Sigmoid colon (tissue), 7 donors: ENCODE results near the gene CDHR3. TPM values are rescaled to one million over a fixed set of nuclear protein-coding genes. Genes with fewer than 3 reads are reported as not detected.

Experiments used
- DNase-seq: peaks from one replicate; pipeline ENCODE4 v3.0.0-alpha.2; 2019
- H3K27ac ChIP-seq, 4 donors: fragments of 200-600 bp; sonication (generic); one replicate each; pipeline ENCODE4 v1.5.1; 2016 to 2019; ENCODE audit warnings: mild to moderate bottlenecking in 1 of 4
- H3K27me3 ChIP-seq, 3 donors: fragments of 200-600 bp; sonication (generic); one replicate each; pipeline ENCODE4 v1.5.1; 2019; ENCODE audit warnings: mild to moderate bottlenecking in 1 of 3
- H3K36me3 ChIP-seq, 4 donors: fragments of 200-600 bp; sonication (generic); one replicate each; pipeline ENCODE4 v1.5.1; 2016 to 2019
- H3K4me1 ChIP-seq, 4 donors: fragments of 200-600 bp; sonication (generic); one replicate each; pipeline ENCODE4 v1.5.1; 2017 to 2019
- H3K4me3 ChIP-seq, 4 donors: fragments of 200-600 bp; sonication (generic); one replicate each; pipeline ENCODE4 v1.5.1; 2017 to 2019; ENCODE audit warnings: mild to moderate bottlenecking in 2 of 4, moderate library complexity in 1 of 4
- H3K9me3 ChIP-seq, 4 donors: fragments of 200-600 bp in 3 of 4; sonication (generic) in 3 of 4; one replicate each; pipeline versions ENCODE4 v1.5.1 to v1.6.1; 2013 to 2019
- EP300 ChIP-seq, 4 donors: sonication (generic); formaldehyde crosslinking; IDR thresholded peaks; one replicate each; pipeline ENCODE4 v1.6.1; 2017; ENCODE audit warnings: antibody characterized with exemption in 4 of 4
- POLR2A ChIP-seq, 2 donors: fragments of 450-650 bp; IDR thresholded peaks; one replicate each; pipeline ENCODE4 v1.6.1; 2016; ENCODE audit warnings: antibody characterized with exemption in 2 of 2, mild to moderate bottlenecking in 2 of 2, moderate library complexity in 2 of 2
- POLR2AphosphoS5 ChIP-seq, 4 donors: sonication (generic); formaldehyde crosslinking; IDR thresholded peaks; one replicate each; pipeline ENCODE4 v1.6.1; 2017; ENCODE audit warnings: antibody characterized with exemption in 4 of 4
- WGBS, 2 donors: extraction: QIAGEN DNeasy Blood & Tissue Kit; methylation state at CpG; one replicate each; pipeline ENCODE4 v1.1.7; 2013; 5-methylcytosine and 5-hydroxymethylcytosine counted together
- intact Hi-C: fragments of 100-400 bp; cut with DNase I; formaldehyde crosslinking; loops from one replicate; pipeline ENCODE4 v1.15.1; 2023
- polyA plus RNA-seq, 3 donors: library from polyadenylated mRNA; stranded (reverse); fragments of 200-250 nt; gene quantifications; one replicate each; pipeline ENCODE4 v1.2.3, GENCODE V29; 2013
- total RNA-seq, 4 donors: library from RNA; depleted of rRNA; stranded (reverse); fragments of >200 nt; gene quantifications; one replicate each; pipeline ENCODE4 v1.1.0, GENCODE V29; 2016
- TF ChIP-seq, protein P1 (sequence below), 4 experiments: fragments of 450-650 bp in 3 of 4; fragments of 200-600 bp in 1 of 4; IDR thresholded peaks; one replicate each; pipeline ENCODE4 v1.5.1; 2016 to 2019; ENCODE audit warnings: antibody characterized with exemption in 4 of 4, mild to moderate bottlenecking in 3 of 4, moderate library complexity in 2 of 4
- donor health status: healthy with polysubstance abuse.
- donor health status: Bipolar disorder and iron deficiency.
- donor health status: healthy.

Gene CDHR3
- total and polyA plus RNA-seq, 7 donors, result 2.2 to 21.3 (median 3.7) TPM

DNA sequence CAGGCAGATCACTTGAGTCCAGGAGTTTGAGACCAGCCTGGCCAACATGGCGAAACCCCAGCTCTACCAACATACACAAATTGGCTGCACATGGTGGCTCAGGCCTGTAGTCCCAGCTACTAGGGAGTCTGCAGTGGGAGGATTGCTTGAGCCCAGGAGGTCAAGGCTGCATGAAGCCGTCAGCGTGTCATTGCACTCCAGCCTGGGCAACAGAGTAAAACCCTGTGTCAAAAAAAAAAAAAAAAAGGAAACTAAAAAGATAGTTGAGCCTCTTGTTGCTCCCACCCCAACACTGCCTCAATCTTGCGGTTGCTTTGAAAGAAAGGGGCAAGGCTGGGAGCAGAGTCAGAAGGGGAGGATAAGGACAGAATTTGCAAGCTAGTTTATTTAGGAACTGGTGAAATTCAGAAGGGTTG lies 79.1 kb downstream of the CDHR3 start:
- Histone ChIP-seq H3K36me3 (no peaks in the 10 kb centered on the region), H3K27ac (no peak overlapping the region), H3K4me1 (peaks cover 0 to 22% (median 18%) of the 10 kb centered on the region in 4 donors), H3K9me3 (no peaks in the 10 kb centered on the region), H3K27me3 (no peaks in the 10 kb centered on the region), H3K4me3 (no peak overlapping the region)
- 93 to 94% methylated on average over 4 of the region's 4 CpGs for WGBS, 2 donors
- intact Hi-C loops, result loop anchor here (1.0 to 5.0 kb wide), 3 partner anchors 35 to 282 kb away; no protein-coding TSS in a partner anchor
- no peak for DNase-seq
- TF ChIP-seq, protein P1, sequence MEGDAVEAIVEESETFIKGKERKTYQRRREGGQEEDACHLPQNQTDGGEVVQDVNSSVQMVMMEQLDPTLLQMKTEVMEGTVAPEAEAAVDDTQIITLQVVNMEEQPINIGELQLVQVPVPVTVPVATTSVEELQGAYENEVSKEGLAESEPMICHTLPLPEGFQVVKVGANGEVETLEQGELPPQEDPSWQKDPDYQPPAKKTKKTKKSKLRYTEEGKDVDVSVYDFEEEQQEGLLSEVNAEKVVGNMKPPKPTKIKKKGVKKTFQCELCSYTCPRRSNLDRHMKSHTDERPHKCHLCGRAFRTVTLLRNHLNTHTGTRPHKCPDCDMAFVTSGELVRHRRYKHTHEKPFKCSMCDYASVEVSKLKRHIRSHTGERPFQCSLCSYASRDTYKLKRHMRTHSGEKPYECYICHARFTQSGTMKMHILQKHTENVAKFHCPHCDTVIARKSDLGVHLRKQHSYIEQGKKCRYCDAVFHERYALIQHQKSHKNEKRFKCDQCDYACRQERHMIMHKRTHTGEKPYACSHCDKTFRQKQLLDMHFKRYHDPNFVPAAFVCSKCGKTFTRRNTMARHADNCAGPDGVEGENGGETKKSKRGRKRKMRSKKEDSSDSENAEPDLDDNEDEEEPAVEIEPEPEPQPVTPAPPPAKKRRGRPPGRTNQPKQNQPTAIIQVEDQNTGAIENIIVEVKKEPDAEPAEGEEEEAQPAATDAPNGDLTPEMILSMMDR (IDR thresholded peaks at IDR 0.05), result no peak
- TF ChIP-seq POLR2A (IDR thresholded peaks at IDR 0.05), result no peak
- TF ChIP-seq EP300 (IDR thresholded peaks at IDR 0.05), result no peak
- TF ChIP-seq POLR2AphosphoS5 (IDR thresholded peaks at IDR 0.05), result no peak

DNA sequence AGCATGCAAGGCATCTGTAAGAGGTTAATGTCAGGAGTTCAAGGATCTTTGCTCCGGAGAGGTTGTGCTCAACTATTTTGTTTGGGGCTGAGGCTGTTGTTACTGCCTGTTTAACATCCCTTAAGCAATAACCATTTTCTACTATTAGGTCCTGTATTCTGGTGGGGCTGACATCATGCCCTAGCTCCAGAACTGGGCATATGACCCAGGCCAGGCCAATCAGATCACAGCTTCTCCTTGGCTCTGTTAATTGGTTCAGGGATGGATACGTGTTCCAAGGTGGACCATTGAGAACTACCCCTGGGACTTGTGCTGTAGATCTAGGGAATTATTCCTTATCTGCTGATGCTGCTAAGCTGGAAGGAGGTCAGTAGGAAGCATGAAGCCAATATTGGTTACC lies 82.1 kb downstream of the CDHR3 start:
- no peak for TF ChIP-seq POLR2A (IDR thresholded peaks at IDR 0.05)
- TF ChIP-seq, protein P1 (IDR thresholded peaks at IDR 0.05), result no peak
- no peak for TF ChIP-seq EP300 (IDR thresholded peaks at IDR 0.05)
- no peak for TF ChIP-seq POLR2AphosphoS5 (IDR thresholded peaks at IDR 0.05)
- Histone ChIP-seq H3K4me3 (no peak overlapping the region), H3K27me3 (no peaks in the 10 kb centered on the region), H3K4me1 (peaks cover 0 to 24% (median 16%) of the 10 kb centered on the region in 4 donors), H3K27ac (no peak overlapping the region), H3K36me3 (no peaks in the 10 kb centered on the region), H3K9me3 (no peaks in the 10 kb centered on the region)
- intact Hi-C loops, result no loop called here
- 61 to 81% methylated on average over 2 of the region's 2 CpGs for WGBS, 2 donors
- DNase-seq, result no peak

DNA sequence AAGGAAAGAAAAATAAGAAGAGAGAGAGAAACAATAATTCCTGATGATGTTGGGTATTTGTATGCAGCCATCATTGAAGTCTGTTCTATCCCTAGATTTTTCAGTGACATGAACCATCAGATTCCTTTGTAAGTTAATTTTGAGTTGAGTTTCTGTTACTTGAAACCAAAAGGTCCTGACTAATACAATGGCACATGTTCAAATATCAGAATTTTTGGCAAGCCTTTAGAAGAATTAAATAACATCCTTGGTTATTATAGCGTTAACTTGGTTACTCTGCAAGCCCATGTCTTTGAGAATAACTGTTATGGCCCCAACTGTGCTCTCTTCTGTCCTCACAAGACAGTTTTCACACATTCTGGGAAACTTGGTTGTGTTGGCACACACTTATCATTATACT lies 82.5 kb downstream of the CDHR3 start:
- H3K27ac ChIP-seq, result no peak overlapping the region
- no peaks in the 10 kb centered on the region for H3K27me3 ChIP-seq
- intact Hi-C loops, result no loop called here
- H3K4me3 ChIP-seq, result no peak overlapping the region
- no peaks in the 10 kb centered on the region for H3K9me3 ChIP-seq
- H3K36me3 ChIP-seq, result no peaks in the 10 kb centered on the region
- peaks cover 0 to 29% (median 20%) of the 10 kb centered on the region in 4 donors for H3K4me1 ChIP-seq
- 75 to 89% methylated on average over 1 of the region's 1 CpG for WGBS, 2 donors
- DNase-seq, result no peak
- TF ChIP-seq POLR2AphosphoS5 (IDR thresholded peaks at IDR 0.05), result no peak
- TF ChIP-seq, protein P1 (IDR thresholded peaks at IDR 0.05), result no peak
- TF ChIP-seq POLR2A (IDR thresholded peaks at IDR 0.05), result no peak
- no peak for TF ChIP-seq EP300 (IDR thresholded peaks at IDR 0.05)

DNA sequence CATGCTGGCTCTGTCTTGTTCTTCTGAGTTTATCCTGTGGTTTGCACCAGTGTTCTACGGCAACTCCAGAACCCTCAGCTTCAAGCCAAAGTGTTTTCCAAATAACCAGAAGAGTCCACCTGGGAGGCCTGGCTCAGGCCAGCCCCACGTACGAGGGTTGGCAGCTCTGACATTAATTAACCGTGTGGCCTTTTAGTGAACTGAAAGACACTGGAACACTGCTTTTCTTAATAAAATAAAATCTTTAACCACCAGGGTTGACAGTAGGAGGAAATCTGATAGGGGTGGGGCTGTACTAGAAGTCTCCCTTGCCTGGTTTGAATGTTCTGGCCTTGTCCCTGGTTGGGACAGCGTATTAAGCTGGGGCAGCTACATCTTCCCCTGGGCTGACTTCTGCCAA lies 84.1 kb downstream of the CDHR3 start:
- 85 to 89% methylated on average over 5 of the region's 5 CpGs for WGBS, 2 donors
- intact Hi-C loops, result no loop called here
- H3K27ac ChIP-seq, result no peak overlapping the region

More for the DNA sequence above, 84.1 kb downstream of the CDHR3 start:
- Histone ChIP-seq H3K4me3 (no peak overlapping the region), H3K36me3 (no peaks in the 10 kb centered on the region), H3K27me3 (no peaks in the 10 kb centered on the region), H3K4me1 (peaks cover 0 to 36% (median 30%) of the 10 kb centered on the region in 4 donors), H3K9me3 (no peaks in the 10 kb centered on the region)
- TF ChIP-seq POLR2A (IDR thresholded peaks at IDR 0.05) (no peak), EP300 (IDR thresholded peaks at IDR 0.05) (no peak), POLR2AphosphoS5 (IDR thresholded peaks at IDR 0.05) (no peak)
- TF ChIP-seq, protein P1 (IDR thresholded peaks at IDR 0.05), result no peak
- no peak for DNase-seq
